K562 (cell line): ENCODE measurements around the gene KCNAB1. TPM values are rescaled to one million over a fixed set of nuclear protein-coding genes. Genes with fewer than 3 reads are reported as not detected.
"Not testable (repeated sequence)": the region's sequence is repeated elsewhere in the genome, so short reads cannot be mapped to it uniquely, and the experiment has no call there.

ENCODE experiments used
- ATAC-seq: fragments of 200-7000 bp; cut with Tn5 transposase; 3 replicates; pipeline ENCODE4 v1.9.1; 2020; ENCODE audit warnings: moderate library complexity
- BruUV-seq: library from RNA; stranded (reverse); fragments of 400-500 nt; replicated peaks from 2 replicates; lab custom pipeline; 2021; lab: Mats Ljungman, UMichigan
- CTCF ChIA-PET: fragments of 300-600 bp; formaldehyde crosslinking; extraction: SDS; loops from one replicate; lab custom pipeline; 2021; ENCODE audit warnings: low intra/inter-chr PET ratio; lab: Yijun Ruan, JAX
- POLR2A ChIA-PET: fragments of 300-600, 350-650 bp; sonication (Branson Sonifier 250); formaldehyde crosslinking; extraction: SDS; loops from one replicate; lab custom pipeline; 2021; ENCODE audit warnings: antibody characterized with exemption, inconsistent platforms; lab: Yijun Ruan, JAX
- DNase-seq, 4 experiments: peaks; one replicate each; pipeline versions ENCODE4 v3.0.0 to v3.0.0-alpha.2; 2011 to 2018; ENCODE audit warnings: low spot score in 3 of 4, mixed read lengths in 3 of 4; ENCODE audit errors: extremely low read depth in 1 of 4
- FAIRE-seq: peaks from 2 replicates; lab custom pipeline; 2011; peaks lifted over from hg19 to GRCh38; lab: Jason Lieb, UNC
- H2AFZ ChIP-seq: 2 replicates; pipeline ENCODE4 v1.6.0; 2011; ENCODE audit warnings: low read depth, low read length, control low read depth, inconsistent platforms
- H3K27ac ChIP-seq: fragments of 200-600 bp; 3 replicates; pipeline ENCODE4 v1.8.0; 2011; ENCODE audit warnings: low read depth, mild to moderate bottlenecking, control low read depth, inconsistent platforms, low read length, moderate library complexity, mixed read lengths; ENCODE audit errors: extremely low read depth
- H3K27me3 ChIP-seq, 2 experiments: fragments of 300-600 bp in 1 of 2; 2 replicates in 1 of 2; 3 replicates in 1 of 2; pipeline versions ENCODE4 v1.6.0 to v1.8.0; 2011; ENCODE audit warnings: inconsistent platforms in 2 of 2, low read length in 2 of 2, mild to moderate bottlenecking in 1 of 2, mixed read lengths in 1 of 2, moderate library complexity in 1 of 2; ENCODE audit not compliant: control insufficient read depth in 2 of 2, insufficient read depth in 2 of 2
- H3K36me3 ChIP-seq: fragments of 300-600 bp; 3 replicates; pipeline ENCODE4 v1.8.0; 2011; ENCODE audit warnings: mild to moderate bottlenecking, low read length, inconsistent platforms; ENCODE audit not compliant: control insufficient read depth, insufficient read depth
- H3K4me1 ChIP-seq, 2 experiments: fragments of 200-600 bp in 1 of 2; replicated peaks in 1 of 2; 2 replicates in 1 of 2; 3 replicates in 1 of 2; pipeline versions ENCODE4 v1.5.1 to v1.8.0; 2011; ENCODE audit warnings: inconsistent platforms in 2 of 2, low read length in 2 of 2, mild to moderate bottlenecking in 1 of 2, mixed read lengths in 1 of 2, moderate library complexity in 1 of 2; ENCODE audit not compliant: control insufficient read depth in 2 of 2, insufficient read depth in 2 of 2
- H3K4me2 ChIP-seq: 2 replicates; pipeline ENCODE4 v1.6.1; 2011; ENCODE audit warnings: low read length, control low read depth, inconsistent platforms, mixed read lengths; ENCODE audit not compliant: insufficient read depth
- H3K4me3 ChIP-seq: fragments of 200-600 bp; sonication (generic), shearing (Covaris generic); 2 replicates; pipeline ENCODE4 v1.5.1; 2016; ENCODE audit warnings: control low read depth, inconsistent platforms
- H3K79me2 ChIP-seq: fragments of 200-600 bp; 3 replicates; pipeline ENCODE4 v1.8.0; 2011; ENCODE audit warnings: low read length, inconsistent platforms; ENCODE audit not compliant: control insufficient read depth, insufficient read depth
- H3K9ac ChIP-seq, 2 experiments: 2 replicates each; pipeline versions ENCODE4 v1.6.0 to v1.6.1; 2011; ENCODE audit warnings: low read depth in 2 of 2, low read length in 2 of 2, control low read depth in 1 of 2, inconsistent platforms in 1 of 2, mild to moderate bottlenecking in 1 of 2, mixed read lengths in 1 of 2; ENCODE audit not compliant: insufficient read depth in 1 of 2
- H3K9me1 ChIP-seq: one replicate; pipeline ENCODE4 v1.6.0; 2011; ENCODE audit warnings: inconsistent platforms, mild to moderate bottlenecking, low read length, moderate library complexity; ENCODE audit not compliant: control insufficient read depth, insufficient read depth
- H3K9me3 ChIP-seq: replicated peaks from 2 replicates; pipeline ENCODE4 v1.5.1; 2011; ENCODE audit warnings: low read depth, low read length, inconsistent platforms; ENCODE audit not compliant: control insufficient read depth, insufficient read depth
- H4K20me1 ChIP-seq: replicated peaks from 2 replicates; pipeline ENCODE4 v1.6.1; 2011; ENCODE audit warnings: low read length, inconsistent platforms, mixed read lengths; ENCODE audit not compliant: control insufficient read depth, insufficient read depth
- MTA2 ChIP-seq: fragments of 450-650 bp; IDR thresholded peaks from 2 replicates; pipeline ENCODE4 v1.6.1; 2016; ENCODE audit warnings: low read depth
- SPI1 ChIP-seq: IDR thresholded peaks from 2 replicates; pipeline ENCODE4 v1.6.1; 2011; ENCODE audit warnings: low read depth, low read length, control low read depth, borderline replicate concordance
- ZNF146 ChIP-seq: IDR thresholded peaks from one replicate; pipeline ENCODE4 v1.6.1; 2018; ENCODE audit warnings: missing compliant biosample characterization; ENCODE audit not compliant: unreplicated experiment
- ZNF57 ChIP-seq: fragments of 450-650 bp; formaldehyde crosslinking; IDR thresholded peaks from 2 replicates; pipeline ENCODE4 v1.4.0; 2020; ENCODE audit warnings: mild to moderate bottlenecking, moderate library complexity
- ZNF699 ChIP-seq: fragments of 250-450 bp; sonication (Bioruptor Pico); IDR thresholded peaks from 2 replicates; pipeline ENCODE4 v1.8.0; 2021; ENCODE audit warnings: mild to moderate bottlenecking, moderate library complexity; ENCODE audit not compliant: insufficient replicate concordance
- WGBS: fragments of 100-300 bp; shearing (Covaris generic); methylation state at CpG from one replicate; pipeline ENCODE4 v1.1.6; 2016; ENCODE audit warnings: low coverage, mixed read lengths; ENCODE audit not compliant: insufficient coverage; ENCODE audit errors: missing lambda C conversion rate; 5-methylcytosine and 5-hydroxymethylcytosine counted together
- in situ Hi-C: fragments of 300-500 bp; cut with MboI; formaldehyde crosslinking; loops from 4 replicates; pipeline ENCODE4 v1.15.0; 2018; ENCODE audit warnings: inconsistent platforms, mixed read lengths
- intact Hi-C: fragments of 100-400 bp; cut with micrococcal nuclease; formaldehyde crosslinking; loops from 2 replicates; pipeline ENCODE4 v1.14.2; 2022
- polyA plus RNA-seq, 8 experiments: library from polyadenylated mRNA; depleted of rRNA in 4 of 8; stranded (reverse) in 5 of 8; unstranded in 3 of 8; fragments of >200 nt; fragmentation: Nextera tagmentation in 2 of 8; fragmentation: Illumina TruSeq in 1 of 8; extraction: Ambion mirVana in 2 of 8; extraction: Trizol in 1 of 8; gene quantifications; 2 replicates each; pipeline versions ENCODE4 v1.2.1 to v1.2.3, GENCODE V29; 2011 to 2014; ENCODE audit warnings: inconsistent platforms in 1 of 8, missing spikeins in 1 of 8
- total RNA-seq, 7 experiments: library from RNA; depleted of rRNA in 6 of 7; stranded (reverse); fragments of >200 nt in 6 of 7; fragmentation: Illumina TruSeq in 2 of 7; extraction: Trizol in 2 of 7; gene quantifications; 2 replicates each; pipeline versions ENCODE4 v1.2.1 to v1.2.3, GENCODE V29; 2011 to 2021; ENCODE audit warnings: low replicate concordance in 1 of 7

Gene KCNAB1
- total and polyA plus RNA-seq, 9 of the 15 experiments (the other 6 are each of a cell fraction or from before 2014, with no cell fraction given) = 0.14 to 1.2 (median 0.51) TPM

DNA sequence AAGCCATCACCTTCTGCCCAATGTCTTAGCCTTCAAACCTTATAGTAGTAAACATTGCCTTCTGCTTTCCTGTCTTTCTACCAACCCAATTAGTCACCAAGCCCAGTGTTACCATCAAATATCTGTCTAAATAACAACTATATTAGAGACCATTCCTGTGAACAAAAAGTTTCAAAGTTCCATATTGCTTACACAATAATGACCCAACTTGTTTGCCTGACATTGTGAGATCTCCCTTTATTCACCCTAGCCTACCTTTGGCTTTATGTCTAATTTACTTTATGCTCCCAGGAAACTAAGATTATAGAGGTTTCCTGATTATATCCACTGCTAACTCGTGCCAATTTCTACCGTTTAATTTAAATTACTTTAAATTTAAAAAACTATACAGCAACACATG lies 26.0 kb upstream of the KCNAB1 start:
- ChIA-PET CTCF (no interaction called here), POLR2A (no interaction called here)
- FAIRE-seq (no peak), ATAC-seq (no peak), DNase-seq (no peak)
- WGBS = 0% methylated on average over 2 of the region's 2 CpGs
- no peaks in the 10 kb centered on the region for H3K9me3 ChIP-seq
- intact Hi-C loops (no loop called here), in situ Hi-C loops (no loop called here)
- H2AFZ ChIP-seq = no peak overlapping the region
- no peaks in the 10 kb centered on the region; a peak in 2 of 5 replicates for H3K27me3 ChIP-seq
- no peaks in the 10 kb centered on the region for H3K79me2 ChIP-seq
- H4K20me1 ChIP-seq = no peaks in the 10 kb centered on the region
- no peaks in the 10 kb centered on the region for H3K9me1 ChIP-seq
- no peak overlapping the region for H3K4me2 ChIP-seq
- no peak overlapping the region for H3K27ac ChIP-seq
- peaks cover 0 to 3% of the 10 kb centered on the region in 2 experiments; a peak in 1 of 5 replicates for H3K4me1 ChIP-seq
- H3K4me3 ChIP-seq = no peak overlapping the region
- no TSS peak for BruUV-seq
- no peak overlapping the region for H3K9ac ChIP-seq
- TF ChIP-seq SPI1 (no peak), ZNF699 (no peak), ZNF57 (no peak), MTA2 (no peak)
- no peaks in the 10 kb centered on the region for H3K36me3 ChIP-seq

DNA sequence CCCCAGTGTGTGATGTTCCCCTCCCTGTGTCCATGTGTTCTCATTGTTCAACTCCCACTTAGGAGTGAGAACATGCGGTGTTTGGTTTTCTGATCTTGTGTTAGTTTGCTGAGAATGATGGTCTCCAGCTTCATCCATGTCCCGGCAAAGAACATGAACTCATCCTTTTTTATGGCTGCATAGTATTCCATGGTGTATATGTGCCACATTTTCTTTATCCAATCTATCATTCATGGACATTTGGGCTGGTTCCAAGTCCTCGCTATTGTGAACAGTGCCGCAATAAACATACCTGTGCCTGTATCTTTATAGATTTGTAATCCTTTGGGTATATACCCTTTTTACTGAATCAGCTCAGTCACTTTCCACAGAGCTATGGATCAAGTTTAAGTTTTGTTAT lies 24.7 kb upstream of the KCNAB1 start:
- peak; percentile 59 for TF ChIP-seq ZNF146 (CRISPR knock-in tag)
- H3K4me2 ChIP-seq, H4K20me1 ChIP-seq, CTCF ChIA-PET, H3K79me2 ChIP-seq, H3K9me3 ChIP-seq, ATAC-seq, H3K9me1 ChIP-seq, in situ Hi-C loops, intact Hi-C loops, H3K4me3 ChIP-seq, FAIRE-seq, H2AFZ ChIP-seq, POLR2A ChIA-PET, BruUV-seq, H3K27ac ChIP-seq, H3K9ac ChIP-seq, H3K36me3 ChIP-seq, H3K4me1 ChIP-seq, DNase-seq, H3K27me3 ChIP-seq: not testable (repeated sequence)
- 2% methylated on average over 4 of the region's 4 CpGs for whole genome bisulfite sequencing
